ENCODE data around the gene CCDC90B.

The CCDC90B gene

GRCh38 chr11:83284501-83285150 is 1.5 kb downstream of the CCDC90B start:
- DNase-seq (ENCODE audit: low read depth): peak; percentile 11
- no peak for TF ChIP-seq POLR2A (IDR thresholded peaks at IDR 0.05; ENCODE audit: extremely low read depth, insufficient read length)
- TF ChIP-seq, protein P1, sequence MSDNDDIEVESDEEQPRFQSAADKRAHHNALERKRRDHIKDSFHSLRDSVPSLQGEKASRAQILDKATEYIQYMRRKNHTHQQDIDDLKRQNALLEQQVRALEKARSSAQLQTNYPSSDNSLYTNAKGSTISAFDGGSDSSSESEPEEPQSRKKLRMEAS (IDR thresholded peaks at IDR 0.05; ENCODE audit: low read depth, low read length): no peak
- TF ChIP-seq, protein P2, sequence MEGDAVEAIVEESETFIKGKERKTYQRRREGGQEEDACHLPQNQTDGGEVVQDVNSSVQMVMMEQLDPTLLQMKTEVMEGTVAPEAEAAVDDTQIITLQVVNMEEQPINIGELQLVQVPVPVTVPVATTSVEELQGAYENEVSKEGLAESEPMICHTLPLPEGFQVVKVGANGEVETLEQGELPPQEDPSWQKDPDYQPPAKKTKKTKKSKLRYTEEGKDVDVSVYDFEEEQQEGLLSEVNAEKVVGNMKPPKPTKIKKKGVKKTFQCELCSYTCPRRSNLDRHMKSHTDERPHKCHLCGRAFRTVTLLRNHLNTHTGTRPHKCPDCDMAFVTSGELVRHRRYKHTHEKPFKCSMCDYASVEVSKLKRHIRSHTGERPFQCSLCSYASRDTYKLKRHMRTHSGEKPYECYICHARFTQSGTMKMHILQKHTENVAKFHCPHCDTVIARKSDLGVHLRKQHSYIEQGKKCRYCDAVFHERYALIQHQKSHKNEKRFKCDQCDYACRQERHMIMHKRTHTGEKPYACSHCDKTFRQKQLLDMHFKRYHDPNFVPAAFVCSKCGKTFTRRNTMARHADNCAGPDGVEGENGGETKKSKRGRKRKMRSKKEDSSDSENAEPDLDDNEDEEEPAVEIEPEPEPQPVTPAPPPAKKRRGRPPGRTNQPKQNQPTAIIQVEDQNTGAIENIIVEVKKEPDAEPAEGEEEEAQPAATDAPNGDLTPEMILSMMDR (IDR thresholded peaks at IDR 0.05; ENCODE audit: low read depth, low read length): no peak
- no peak for TF ChIP-seq MYC (IDR thresholded peaks at IDR 0.05; ENCODE audit: low read depth, low read length)

DNA sequence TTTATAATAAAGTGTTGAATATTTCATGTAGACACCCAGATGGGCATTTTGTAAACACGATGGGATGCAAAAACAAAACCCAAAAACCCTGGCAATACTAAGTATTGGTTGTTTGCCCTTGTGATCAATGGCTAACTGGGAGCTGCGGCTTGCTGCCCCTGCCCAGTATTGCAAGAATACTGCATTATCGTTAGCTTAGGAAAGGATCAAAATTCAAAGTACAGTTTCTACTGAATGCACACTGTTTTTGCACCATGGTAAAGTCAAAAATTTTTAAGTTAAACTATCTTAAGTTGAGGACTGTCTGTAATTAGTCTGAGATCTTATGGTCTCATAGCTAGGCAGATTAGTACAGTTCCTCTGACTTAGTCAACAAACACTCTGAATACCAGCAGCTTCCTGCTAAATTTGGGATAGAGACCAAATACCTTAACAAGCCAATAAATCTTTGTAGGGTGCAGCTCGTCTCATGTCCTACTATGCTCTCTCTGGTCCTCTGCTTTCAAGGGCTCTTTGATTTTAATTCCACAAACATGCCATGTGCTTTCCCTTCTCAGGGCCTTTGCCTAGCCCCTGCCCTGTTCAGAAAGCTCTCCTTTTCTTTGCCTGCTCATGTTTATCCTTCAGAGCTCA is 4.0 kb downstream of the CCDC90B start:
- DNase-seq (ENCODE audit: low read depth): no peak
- H3K4me3 ChIP-seq (ENCODE audit: low read depth, low read length): no peak overlapping the region
- no peak for TF ChIP-seq MYC (IDR thresholded peaks at IDR 0.05; ENCODE audit: low read depth, low read length)
- TF ChIP-seq, protein P2 (IDR thresholded peaks at IDR 0.05; ENCODE audit: low read depth, low read length): no peak
- TF ChIP-seq POLR2A (IDR thresholded peaks at IDR 0.05; ENCODE audit: extremely low read depth, insufficient read length): no peak
- TF ChIP-seq, protein P1 (IDR thresholded peaks at IDR 0.05; ENCODE audit: low read depth, low read length): no peak

More at GRCh38 chr11:83284501-83285150, 1.5 kb downstream of the CCDC90B start:
- peak overlapping the region; percentile 92 for H3K4me3 ChIP-seq (ENCODE audit: low read depth, low read length)

DNA sequence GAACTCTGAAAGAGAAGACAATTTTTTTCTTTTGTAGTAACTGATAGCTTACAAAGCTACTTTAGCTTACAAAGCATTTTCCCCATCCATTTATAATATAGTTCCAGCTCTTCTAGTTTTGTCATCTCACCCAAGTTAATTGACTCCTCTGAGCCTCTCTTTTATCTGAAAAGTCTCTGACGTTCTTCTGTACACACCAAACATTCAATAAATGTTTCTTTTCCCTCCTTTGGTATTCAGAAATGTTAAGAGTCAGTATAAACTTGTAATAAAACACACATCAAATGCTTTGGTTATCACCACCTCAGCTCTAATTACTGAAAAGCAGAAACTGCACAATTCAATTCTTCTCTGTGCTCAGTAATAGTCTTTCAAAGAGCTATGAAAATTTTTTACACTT is 5.9 kb downstream of the CCDC90B start:
- TF ChIP-seq, protein P2 (IDR thresholded peaks at IDR 0.05; ENCODE audit: low read depth, low read length): no peak
- TF ChIP-seq POLR2A (IDR thresholded peaks at IDR 0.05; ENCODE audit: extremely low read depth, insufficient read length) (no peak), MYC (IDR thresholded peaks at IDR 0.05; ENCODE audit: low read depth, low read length) (no peak)
- TF ChIP-seq, protein P1 (IDR thresholded peaks at IDR 0.05; ENCODE audit: low read depth, low read length): no peak
- H3K4me3 ChIP-seq (ENCODE audit: low read depth, low read length): no peak overlapping the region
- no peak for DNase-seq (ENCODE audit: low read depth)

- H3K4me3 ChIP-seq (ENCODE audit: low read depth, low read length): no peak overlapping the region
- TF ChIP-seq MYC (IDR thresholded peaks at IDR 0.05; ENCODE audit: low read depth, low read length) (no peak), POLR2A (IDR thresholded peaks at IDR 0.05; ENCODE audit: extremely low read depth, insufficient read length) (no peak)
- TF ChIP-seq, protein P2 (IDR thresholded peaks at IDR 0.05; ENCODE audit: low read depth, low read length): no peak
- TF ChIP-seq, protein P1 (IDR thresholded peaks at IDR 0.05; ENCODE audit: low read depth, low read length): no peak
- DNase-seq (ENCODE audit: low read depth): no peak
These were observed 7.8 kb downstream of the CCDC90B start for GRCh38 chr11:83278351-83278750.

- TF ChIP-seq, protein P2 (IDR thresholded peaks at IDR 0.05; ENCODE audit: low read depth, low read length): no peak
- TF ChIP-seq, protein P1 (IDR thresholded peaks at IDR 0.05; ENCODE audit: low read depth, low read length): no peak
- TF ChIP-seq MYC (IDR thresholded peaks at IDR 0.05; ENCODE audit: low read depth, low read length) (no peak), POLR2A (IDR thresholded peaks at IDR 0.05; ENCODE audit: extremely low read depth, insufficient read length) (no peak)
- DNase-seq (ENCODE audit: low read depth): no peak
- no peak overlapping the region for H3K4me3 ChIP-seq (ENCODE audit: low read depth, low read length)
These were observed 10.1 kb downstream of the CCDC90B start for GRCh38 chr11:83275888-83276641.

Data from NB4 (cell line).